Activated CD4-positive, alpha-beta T cell treated with anti-CD3 and anti-CD28 coated beads, Interleukin-10, Interleukin-2, amounts not matched to agents 100 ng/mL and 50 ng/mL, durations not matched to agents 16 hours and 8 hours (primary cell): ENCODE measurements around the gene GGT6.
"Not testable (repeated sequence)": the region's sequence is repeated elsewhere in the genome, so short reads cannot be mapped to it uniquely, and the experiment has no call there.

Experiments used
- DNase-seq: peaks from one replicate; pipeline ENCODE4 v3.0.0-alpha.2; 2020

GGT6 gene, protein sequence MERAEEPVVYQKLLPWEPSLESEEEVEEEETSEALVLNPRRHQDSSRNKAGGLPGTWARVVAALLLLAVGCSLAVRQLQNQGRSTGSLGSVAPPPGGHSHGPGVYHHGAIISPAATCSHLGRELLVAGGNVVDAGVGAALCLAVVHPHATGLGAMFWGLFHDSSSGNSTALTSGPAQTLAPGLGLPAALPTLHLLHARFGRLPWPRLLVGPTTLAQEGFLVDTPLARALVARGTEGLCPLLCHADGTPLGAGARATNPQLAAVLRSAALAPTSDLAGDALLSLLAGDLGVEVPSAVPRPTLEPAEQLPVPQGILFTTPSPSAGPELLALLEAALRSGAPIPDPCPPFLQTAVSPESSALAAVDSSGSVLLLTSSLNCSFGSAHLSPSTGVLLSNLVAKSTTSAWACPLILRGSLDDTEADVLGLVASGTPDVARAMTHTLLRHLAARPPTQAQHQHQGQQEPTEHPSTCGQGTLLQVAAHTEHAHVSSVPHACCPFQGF

GRCh38 chr17:4560421-4560820 is at the start of gene GGT6:
GGT6 (minus strand) TSS chr17:4560577; CDS start chr17:4560521, 56 bp downstream.
- no peak for DNase-seq

DNA sequence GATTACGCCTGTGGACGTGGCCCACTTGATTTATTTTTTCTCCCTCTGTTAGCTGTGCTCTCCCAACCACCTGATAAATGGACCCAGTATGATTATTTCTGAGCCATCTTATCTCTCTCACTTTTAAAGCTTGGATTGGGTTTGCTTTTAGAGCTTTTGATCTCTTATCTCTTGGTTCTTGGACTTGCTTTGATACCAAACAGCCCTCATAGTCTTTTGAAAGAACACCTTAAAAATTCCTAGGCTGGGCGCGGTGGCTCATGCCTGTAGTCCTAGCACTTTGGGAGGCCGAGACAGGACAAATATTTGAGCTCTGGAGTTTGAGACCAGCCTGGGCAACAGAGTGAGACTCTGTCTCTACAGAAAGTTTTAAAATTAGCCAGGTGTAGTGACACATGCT is 49.8 kb upstream of the GGT6 start:
- no peak for DNase-seq

- no peak for DNase-seq
These were observed 49.4 kb upstream of the GGT6 start for GRCh38 chr17:4609761-4610160.

GRCh38 chr17:4607773-4608187 is 47.4 kb upstream of the GGT6 start:
- DNase-seq, result no peak

GRCh38 chr17:4607261-4607741 is 46.9 kb upstream of the GGT6 start:
- no peak for DNase-seq

- no peak for DNase-seq
These were observed 45.4 kb upstream of the GGT6 start for GRCh38 chr17:4605826-4606225.

DNA sequence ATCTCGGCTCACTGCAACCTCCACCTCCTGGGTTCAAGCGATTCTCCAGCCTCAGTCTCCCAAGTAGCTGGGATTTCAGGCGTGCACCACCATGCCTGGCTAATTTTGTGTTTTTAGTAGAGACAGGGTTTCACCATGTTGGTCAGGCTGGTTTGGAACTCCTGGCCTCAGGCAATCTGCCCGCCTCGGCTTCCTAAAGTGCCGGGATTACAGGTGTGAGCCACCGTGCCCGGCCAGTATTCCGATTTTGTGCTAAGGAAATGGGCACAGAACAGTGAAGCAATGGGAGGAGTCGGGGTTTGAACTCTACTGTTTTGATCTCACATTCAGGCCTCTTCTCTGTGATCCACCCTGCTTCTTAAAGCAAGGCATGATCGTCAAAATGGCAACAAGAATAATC is 44.4 kb upstream of the GGT6 start:
- DNase-seq, result not testable (repeated sequence)

GRCh38 chr17:4604111-4604644 is 43.8 kb upstream of the GGT6 start:
- no peak for DNase-seq

DNA sequence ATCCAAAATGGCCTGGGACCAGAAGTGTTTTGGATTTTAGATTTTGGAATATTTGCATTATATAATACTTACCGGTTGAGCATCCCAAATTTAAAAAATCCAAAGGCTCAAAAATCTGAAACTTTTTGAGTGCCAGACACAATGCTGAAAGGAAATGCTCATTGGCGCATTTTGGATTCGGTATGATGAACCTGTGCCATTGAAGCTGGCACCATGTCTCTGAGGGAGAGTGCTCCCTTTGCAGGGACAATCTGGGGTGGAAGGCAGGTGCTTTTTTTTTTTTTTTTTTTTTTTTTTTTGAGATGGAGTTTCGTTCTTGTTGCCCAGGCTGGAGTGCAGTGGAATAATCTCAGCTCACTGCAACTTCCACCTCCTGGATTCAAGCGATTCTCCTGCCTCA is 41.7 kb upstream of the GGT6 start:
- DNase-seq, result no peak

- DNase-seq, result no peak
These were observed 40.9 kb upstream of the GGT6 start for GRCh38 chr17:4601326-4601725.

DNA sequence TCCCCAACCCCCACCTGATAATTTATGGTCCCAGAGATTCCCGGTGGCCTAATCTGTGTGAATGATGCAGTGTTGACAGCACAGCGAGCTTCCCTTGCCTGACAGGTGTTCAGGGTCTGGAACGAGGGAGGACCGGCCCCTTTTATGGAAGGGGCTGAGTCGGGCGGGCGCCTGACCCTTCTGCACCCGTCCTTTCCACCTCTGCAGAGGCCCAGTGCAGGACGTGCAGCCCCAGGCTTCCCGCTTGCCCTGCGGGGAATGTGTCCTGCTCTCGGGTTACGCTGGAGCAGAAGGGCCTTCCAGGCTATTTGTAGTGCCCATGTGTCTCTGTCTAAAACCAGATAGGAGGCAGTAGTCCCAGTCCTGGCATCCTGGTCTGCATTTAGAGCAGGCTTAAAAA is 40.2 kb upstream of the GGT6 start:
- no peak for DNase-seq

- DNase-seq, result no peak
These were observed 39.3 kb upstream of the GGT6 start for GRCh38 chr17:4599505-4600281.

- DNase-seq, result no peak
These were observed 38.6 kb upstream of the GGT6 start for GRCh38 chr17:4598776-4599504.

GRCh38 chr17:4597975-4598374 is 37.6 kb upstream of the GGT6 start:
- no peak for DNase-seq

- DNase-seq, result no peak
These were observed 36.4 kb upstream of the GGT6 start for GRCh38 chr17:4596636-4597380.

DNA sequence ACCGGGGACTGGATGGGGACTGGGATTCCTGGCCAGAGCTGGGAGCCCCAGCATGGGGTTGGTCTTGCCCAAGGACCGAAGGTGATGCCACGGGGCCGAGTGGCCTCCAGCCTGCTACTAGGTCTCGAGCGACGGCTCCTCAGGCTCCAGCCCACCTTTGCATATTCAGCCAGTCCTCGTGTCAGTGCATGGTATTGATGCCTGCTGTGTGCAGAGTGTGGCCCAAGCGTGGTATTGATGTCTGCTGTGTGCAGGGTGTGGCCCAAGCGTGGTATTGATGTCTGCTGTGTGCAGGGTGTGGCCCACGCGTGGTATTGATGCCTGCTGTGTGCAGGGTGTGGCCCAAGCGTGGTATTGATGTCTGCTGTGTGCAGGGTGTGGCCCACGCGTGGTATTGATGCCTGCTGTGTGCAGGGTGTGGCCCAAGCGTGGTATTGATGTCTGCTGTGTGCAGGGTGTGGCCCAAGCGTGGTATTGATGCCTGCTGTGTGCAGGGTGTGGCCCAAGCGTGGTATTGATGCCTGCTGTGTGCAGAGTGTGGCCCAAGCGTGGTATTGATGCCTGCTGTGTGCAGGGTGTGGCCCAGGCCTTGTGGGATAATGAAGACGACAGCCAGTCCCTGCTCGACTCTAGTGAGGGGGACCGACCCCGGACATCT is 35.4 kb upstream of the GGT6 start:
- not testable (repeated sequence) for DNase-seq

DNA sequence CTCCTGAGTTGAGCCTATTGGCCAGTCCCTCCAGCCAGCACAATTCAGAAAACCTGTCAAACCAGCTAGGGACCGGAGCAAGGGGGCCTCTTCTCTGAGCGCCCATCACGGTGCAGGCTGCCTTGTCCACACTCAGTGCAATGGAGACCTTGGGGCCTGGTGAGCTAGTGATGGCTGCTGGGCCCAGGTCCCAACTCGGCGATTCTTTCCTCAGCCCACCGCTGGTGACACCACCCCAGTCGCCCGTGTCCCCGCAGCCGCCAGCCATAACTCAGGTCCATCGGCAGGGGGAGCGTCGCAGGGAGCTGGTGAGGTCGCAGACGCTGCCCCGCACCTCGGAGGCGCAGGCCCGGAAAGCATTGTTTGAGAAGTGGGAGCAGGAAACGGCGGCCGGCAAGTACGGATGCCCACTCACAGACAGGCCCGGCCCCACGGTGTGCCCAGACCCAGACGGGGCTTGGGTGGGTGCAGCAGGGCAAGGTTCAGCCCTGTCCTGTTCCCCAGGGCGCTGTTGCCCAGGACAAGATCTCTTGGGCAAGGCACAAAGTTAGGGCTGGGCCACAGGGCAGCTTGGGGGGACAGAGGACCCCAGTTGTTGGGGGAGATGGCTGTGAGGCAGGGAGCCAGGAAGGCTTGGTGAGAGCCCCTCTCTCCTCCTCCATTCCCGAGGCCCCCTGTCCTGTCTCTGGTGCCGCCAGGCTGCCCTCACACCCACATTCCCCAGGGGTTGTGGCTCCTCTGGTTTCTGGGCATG is 34.7 kb upstream of the GGT6 start:
- peak; percentile 48 for DNase-seq

DNA sequence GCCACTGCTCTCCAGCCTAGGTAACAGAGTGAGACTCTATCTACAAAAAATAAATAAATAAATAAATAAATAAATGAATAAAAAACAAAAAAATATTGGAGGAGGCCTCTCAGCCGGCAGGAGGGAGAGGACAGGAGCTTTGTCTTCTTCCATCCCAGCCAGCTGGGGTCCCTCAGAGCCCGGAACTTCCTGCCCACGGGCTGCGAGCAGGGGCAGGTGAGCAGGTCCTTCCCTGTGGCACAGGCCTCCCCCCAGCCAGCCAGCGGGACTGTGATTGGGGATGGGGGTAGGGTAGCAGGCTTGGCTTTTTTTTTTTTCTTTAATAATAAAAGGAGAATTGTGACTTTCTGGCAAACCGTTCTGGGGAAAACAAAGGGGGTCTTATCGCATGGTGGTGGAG is 34.0 kb upstream of the GGT6 start:
- DNase-seq, result no peak

GRCh38 chr17:4593021-4593421 is 32.6 kb upstream of the GGT6 start:
- DNase-seq, result no peak

- DNase-seq, result no peak
These were observed 32.0 kb upstream of the GGT6 start for GRCh38 chr17:4592240-4593005.
